Tibial nerve (tissue), 3 donors: ENCODE measurements around the gene FLNA.
"Not testable (repeated sequence)": the region's sequence is repeated elsewhere in the genome, so short reads cannot be mapped to it uniquely, and the experiment has no call there.

Experiments used
- EP300 ChIP-seq, 2 donors: sonication (generic); formaldehyde crosslinking; IDR thresholded peaks; one replicate each; pipeline ENCODE4 v1.6.1; 2017; ENCODE audit warnings: antibody characterized with exemption in 2 of 2, mild to moderate bottlenecking in 1 of 2
- POLR2A ChIP-seq, 2 donors: fragments of 450-650 bp; IDR thresholded peaks; one replicate each; pipeline ENCODE4 v1.6.1; 2017; ENCODE audit warnings: antibody characterized with exemption in 2 of 2, mild to moderate bottlenecking in 2 of 2, moderate library complexity in 2 of 2

DNA sequence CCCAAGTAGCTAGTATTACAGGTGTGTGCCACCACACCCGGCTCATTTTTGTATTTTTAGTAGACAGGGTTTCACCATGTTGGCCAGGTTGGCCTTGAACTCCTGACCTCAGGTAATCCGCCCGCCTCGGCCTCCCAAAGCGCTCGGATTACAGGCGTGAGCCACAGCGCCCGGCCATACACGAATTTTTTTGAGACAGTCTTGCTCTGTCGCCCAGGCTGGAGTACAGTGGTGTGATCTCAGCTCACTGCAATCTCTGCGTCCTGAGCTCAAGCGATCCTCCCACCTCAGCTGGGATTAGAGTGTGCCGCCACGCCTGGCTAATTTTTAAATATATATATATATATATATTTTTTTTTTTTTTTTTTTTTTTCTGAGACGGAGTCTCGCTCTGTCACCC is 21.9 kb upstream of the FLNA start:
- not testable (repeated sequence) for TF ChIP-seq EP300, POLR2A (IDR thresholded peaks at IDR 0.05)
